Keratinocyte (primary cell): ENCODE results near the gene EEF2K. TPM values are rescaled to one million over a fixed set of nuclear protein-coding genes. Genes with fewer than 3 reads are reported as not detected.

Experiments used
- DNase-seq: peaks from one replicate; pipeline ENCODE4 v3.0.0-alpha.2; 2011; ENCODE audit warnings: low read depth, missing footprints, low spot score
- FAIRE-seq: peaks from 2 replicates; lab custom pipeline; 2011; peaks lifted over from hg19 to GRCh38; lab: Jason Lieb, UNC
- H2AFZ ChIP-seq: 2 replicates; pipeline ENCODE4 v1.6.0; 2012; ENCODE audit warnings: low read length, control low read depth, inconsistent platforms; ENCODE audit not compliant: control insufficient read depth
- H3K27ac ChIP-seq: 2 replicates; pipeline ENCODE4 v1.5.1; 2011; ENCODE audit warnings: low read length; ENCODE audit not compliant: control insufficient read depth, insufficient read depth
- H3K27me3 ChIP-seq: 3 replicates; pipeline ENCODE4 v1.6.0; 2011; ENCODE audit warnings: low read length; ENCODE audit not compliant: control insufficient read depth, insufficient read depth; ENCODE audit errors: extremely low read depth
- H3K36me3 ChIP-seq, 2 experiments: 2 replicates in 1 of 2; 3 replicates in 1 of 2; pipeline ENCODE4 v1.5.1; 2011; ENCODE audit warnings: low read length in 2 of 2, mild to moderate bottlenecking in 1 of 2; ENCODE audit not compliant: control insufficient read depth in 2 of 2, insufficient read depth in 2 of 2; ENCODE audit errors: extremely low read depth in 1 of 2
- H3K4me1 ChIP-seq: 3 replicates; pipeline ENCODE4 v1.5.1; 2011; ENCODE audit warnings: low read length; ENCODE audit not compliant: control insufficient read depth, insufficient read depth; ENCODE audit errors: extremely low read depth
- H3K4me2 ChIP-seq: 3 replicates; pipeline ENCODE4 v1.6.0; 2011; ENCODE audit warnings: low read depth, low read length; ENCODE audit not compliant: control insufficient read depth, insufficient read depth; ENCODE audit errors: extremely low read depth
- H3K4me3 ChIP-seq, 3 experiments: fragments of 200-600 bp in 1 of 3; sonication (generic) in 1 of 3; 2 replicates in 2 of 3; 3 replicates in 1 of 3; pipeline ENCODE4 v1.5.1; 2011 to 2016; ENCODE audit warnings: low read length in 3 of 3, mild to moderate bottlenecking in 3 of 3, control low read depth in 2 of 3, inconsistent platforms in 1 of 3, low read depth in 1 of 3, mixed read lengths in 1 of 3, mixed run types in 1 of 3, moderate library complexity in 1 of 3; ENCODE audit not compliant: control insufficient read depth in 2 of 3, insufficient read depth in 2 of 3; ENCODE audit errors: extremely low read depth in 1 of 3
- H3K79me2 ChIP-seq: 2 replicates; pipeline ENCODE4 v1.6.0; 2012; ENCODE audit warnings: low read length; ENCODE audit not compliant: control insufficient read depth, insufficient read depth
- H3K9ac ChIP-seq: 3 replicates; pipeline ENCODE4 v1.6.0; 2011; ENCODE audit warnings: low read length; ENCODE audit not compliant: control insufficient read depth, insufficient read depth; ENCODE audit errors: extremely low read depth
- H3K9me1 ChIP-seq: 3 replicates; pipeline ENCODE4 v1.6.0; 2011; ENCODE audit warnings: low read length; ENCODE audit not compliant: control insufficient read depth, insufficient read depth; ENCODE audit errors: extremely low read depth
- H3K9me3 ChIP-seq: 2 replicates; pipeline ENCODE4 v1.5.1; 2012; ENCODE audit warnings: low read depth, low read length; ENCODE audit not compliant: control insufficient read depth
- H4K20me1 ChIP-seq: 3 replicates; pipeline ENCODE4 v1.6.0; 2011; ENCODE audit warnings: low read length; ENCODE audit not compliant: control insufficient read depth, insufficient read depth; ENCODE audit errors: extremely low read depth
- EZH2 ChIP-seq: IDR thresholded peaks from one replicate; pipeline ENCODE4 v1.6.1; 2012; ENCODE audit warnings: inconsistent platforms, mild to moderate bottlenecking, low read length, moderate library complexity
- dilution Hi-C: fragments of 300-500 bp; cut with MboI; formaldehyde crosslinking; loops from one replicate; pipeline ENCODE4 v1.7.0; 2020; ENCODE audit warnings: low sequenced_read_pairs; ENCODE audit not compliant: extremely low pct_ligation_motif_present
- polyA plus RNA-seq, 5 experiments: library from polyadenylated mRNA; depleted of rRNA in 3 of 5; stranded (reverse) in 3 of 5; stranded (forward) in 1 of 5; unstranded in 1 of 5; fragments of >200 nt; gene quantifications; 1 replicate in 1 of 5; 2 replicates in 3 of 5; 3 replicates in 1 of 5; pipeline versions ENCODE4 v1.2.1 to v1.2.3, GENCODE V29; 2011 to 2012; ENCODE audit warnings: missing spikeins in 2 of 5, low read depth in 1 of 5, low replicate concordance in 1 of 5
- TF ChIP-seq, protein P1 (sequence below), 3 experiments: IDR thresholded peaks in 1 of 3; conservative IDR thresholded peaks in 1 of 3; optimal IDR thresholded peaks in 1 of 3; 2 replicates in 2 of 3; 3 replicates in 1 of 3; pipeline versions ENCODE3 to v1.5.1; 2011; ENCODE audit warnings: low read length in 3 of 3, mild to moderate bottlenecking in 3 of 3, moderate library complexity in 2 of 3, control low read depth in 1 of 3, inconsistent platforms in 1 of 3; ENCODE audit not compliant: insufficient read depth in 2 of 3; ENCODE audit errors: extremely low read depth in 1 of 3

Gene EEF2K
- polyA plus RNA-seq, 1 donor (not counting 4 experiments of a cell fraction or from before 2014, with no cell fraction given) = 7.3 TPM

DNA sequence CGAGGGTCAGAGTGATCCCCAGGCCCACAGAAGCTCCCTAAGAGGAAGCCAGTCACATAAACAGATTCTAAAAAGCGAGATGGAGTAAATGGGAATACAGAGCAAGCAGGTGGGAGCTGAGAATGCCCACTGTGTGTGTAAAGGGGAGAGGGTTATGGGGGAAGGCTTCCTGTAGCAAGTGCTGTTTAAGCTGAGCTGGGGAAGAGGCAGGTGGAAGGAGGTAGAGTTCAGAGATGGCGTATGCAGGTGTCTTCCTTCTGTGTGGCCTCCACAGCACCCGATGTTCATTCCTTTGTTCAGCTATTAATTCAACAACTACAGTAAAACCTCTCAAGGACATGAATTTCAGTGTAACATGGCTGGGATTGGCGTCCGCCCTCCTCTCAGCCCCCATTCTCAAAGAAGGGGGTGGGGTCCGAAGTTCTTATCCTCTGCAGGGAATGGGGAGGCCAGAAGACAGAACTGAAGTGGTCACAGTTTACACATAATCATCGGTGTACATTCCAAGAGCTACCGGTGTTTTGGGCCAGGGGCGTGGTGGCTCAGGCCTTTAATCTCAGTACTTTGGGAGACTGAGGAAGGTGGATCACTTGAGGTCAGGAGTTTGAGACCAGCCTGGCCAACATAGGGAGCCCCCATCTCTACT, 1.8 kb downstream of the EEF2K start:
- peaks cover 34% of the 10 kb centered on the region for H3K4me1 ChIP-seq
- FAIRE-seq = no peak

DNA sequence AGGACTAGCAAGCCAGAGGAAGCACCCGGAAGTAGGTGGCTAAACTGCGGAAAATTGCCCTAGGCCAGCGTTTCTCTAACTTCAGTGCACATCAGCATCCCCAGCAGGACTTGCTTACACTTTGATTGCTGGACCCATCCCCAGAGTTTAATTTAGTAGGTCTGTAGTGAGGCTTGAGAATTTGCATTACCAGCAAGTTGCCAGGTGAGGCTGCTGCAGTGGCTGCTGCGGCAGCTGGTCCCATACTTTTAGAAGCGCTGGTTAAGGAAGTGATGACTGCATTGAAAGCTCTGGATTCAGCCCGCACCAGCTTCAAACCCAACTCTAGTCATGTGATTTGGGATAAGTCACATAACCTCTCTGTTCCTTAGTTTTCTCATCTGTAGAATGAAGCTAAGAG, 4.2 kb downstream of the EEF2K start:
- Histone ChIP-seq H4K20me1 (no peaks in the 10 kb centered on the region), H3K79me2 (peaks cover 58% of the 10 kb centered on the region), H3K9me1 (peaks cover 4% of the 10 kb centered on the region), H3K4me1 (peaks cover 30% of the 10 kb centered on the region), H2AFZ (no peak overlapping the region), H3K36me3 (peaks cover 2 to 4% of the 10 kb centered on the region in 2 experiments), H3K9ac (peak overlapping the region; percentile 37), H3K9me3 (no peaks in the 10 kb centered on the region), H3K4me3 (no peak overlapping the region), H3K27ac (peak overlapping the region; percentile 39), H3K4me2 (peak overlapping the region; percentile 37), H3K27me3 (no peaks in the 10 kb centered on the region)
- no peak for DNase-seq
- TF ChIP-seq EZH2 = no peak
- TF ChIP-seq, protein P1, sequence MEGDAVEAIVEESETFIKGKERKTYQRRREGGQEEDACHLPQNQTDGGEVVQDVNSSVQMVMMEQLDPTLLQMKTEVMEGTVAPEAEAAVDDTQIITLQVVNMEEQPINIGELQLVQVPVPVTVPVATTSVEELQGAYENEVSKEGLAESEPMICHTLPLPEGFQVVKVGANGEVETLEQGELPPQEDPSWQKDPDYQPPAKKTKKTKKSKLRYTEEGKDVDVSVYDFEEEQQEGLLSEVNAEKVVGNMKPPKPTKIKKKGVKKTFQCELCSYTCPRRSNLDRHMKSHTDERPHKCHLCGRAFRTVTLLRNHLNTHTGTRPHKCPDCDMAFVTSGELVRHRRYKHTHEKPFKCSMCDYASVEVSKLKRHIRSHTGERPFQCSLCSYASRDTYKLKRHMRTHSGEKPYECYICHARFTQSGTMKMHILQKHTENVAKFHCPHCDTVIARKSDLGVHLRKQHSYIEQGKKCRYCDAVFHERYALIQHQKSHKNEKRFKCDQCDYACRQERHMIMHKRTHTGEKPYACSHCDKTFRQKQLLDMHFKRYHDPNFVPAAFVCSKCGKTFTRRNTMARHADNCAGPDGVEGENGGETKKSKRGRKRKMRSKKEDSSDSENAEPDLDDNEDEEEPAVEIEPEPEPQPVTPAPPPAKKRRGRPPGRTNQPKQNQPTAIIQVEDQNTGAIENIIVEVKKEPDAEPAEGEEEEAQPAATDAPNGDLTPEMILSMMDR (optimal IDR thresholded peaks at IDR 0.05 in 1 of 3, IDR thresholded peaks at IDR 0.05 in 1 of 3, conservative IDR thresholded peaks at IDR 0.05 in 1 of 3; ENCODE audit: extremely low read depth in 1 of 3, insufficient read depth in 2 of 3, low read length in 3 of 3) = no peak
- dilution Hi-C loops = no loop called here
- FAIRE-seq = no peak

More for the DNA sequence above, 1.8 kb downstream of the EEF2K start:
- TF ChIP-seq EZH2 = no peak
- TF ChIP-seq, protein P1 (optimal IDR thresholded peaks at IDR 0.05 in 1 of 3, IDR thresholded peaks at IDR 0.05 in 1 of 3, conservative IDR thresholded peaks at IDR 0.05 in 1 of 3; ENCODE audit: extremely low read depth in 1 of 3, insufficient read depth in 2 of 3, low read length in 3 of 3) = no peak
- no peak for DNase-seq
- Histone ChIP-seq H3K79me2 (peaks cover 52% of the 10 kb centered on the region), H3K9me1 (peaks cover 2% of the 10 kb centered on the region), H3K27me3 (no peaks in the 10 kb centered on the region), H3K4me2 (peak overlapping the region; percentile 89), H2AFZ (no peak overlapping the region), H3K9ac (peak overlapping the region; percentile 85), H3K36me3 (peaks cover 0 to 4% of the 10 kb centered on the region in 2 experiments), H4K20me1 (no peaks in the 10 kb centered on the region), H3K27ac (peak overlapping the region; percentile 73), H3K9me3 (no peaks in the 10 kb centered on the region), H3K4me3 (peak overlapping the region; percentile 79 to 94 (median 89))
- dilution Hi-C loops = no loop called here
